HG02610 (cell line): ENCODE measurements around the gene PRRC2C.
"Not testable (repeated sequence)": the region's sequence is repeated elsewhere in the genome, so short reads cannot be mapped to it uniquely, and the experiment has no call there.

Experiments used
- ATAC-seq: cut with Tn5 transposase; IDR thresholded peaks from one replicate; pipeline ENCODE4 v1.9.1; 2021; ENCODE audit warnings: mild to moderate bottlenecking, moderate library complexity; ENCODE audit not compliant: unreplicated experiment

The PRRC2C gene

GRCh38 chr1:171500304-171500703 lies 15.0 kb downstream of the PRRC2C start:
- ATAC-seq: no peak

GRCh38 chr1:171500803-171501202 lies 15.5 kb downstream of the PRRC2C start:
- ATAC-seq: no peak

GRCh38 chr1:171501305-171502024 lies 16.1 kb downstream of the PRRC2C start:
- peak; percentile 88 for ATAC-seq

- no peak for ATAC-seq
Observed at GRCh38 chr1:171506525-171507304, 21.4 kb downstream of the PRRC2C start.

GRCh38 chr1:171507435-171507834 lies 22.1 kb downstream of the PRRC2C start:
- peak; percentile 48 for ATAC-seq

GRCh38 chr1:171509191-171509590 lies 23.9 kb downstream of the PRRC2C start:
- no peak for ATAC-seq

- ATAC-seq: no peak
Observed at GRCh38 chr1:171513743-171514142, 28.4 kb downstream of the PRRC2C start.

- no peak for ATAC-seq
Observed at GRCh38 chr1:171515299-171515698, 30.0 kb downstream of the PRRC2C start.

- no peak for ATAC-seq
Observed at GRCh38 chr1:171515741-171516140, 30.4 kb downstream of the PRRC2C start.

- ATAC-seq: no peak
Observed at GRCh38 chr1:171521567-171521966, 36.2 kb downstream of the PRRC2C start.

- no peak for ATAC-seq
Observed at GRCh38 chr1:171530676-171531075, 45.3 kb downstream of the PRRC2C start.

GRCh38 chr1:171532520-171532919 lies 47.2 kb downstream of the PRRC2C start:
- ATAC-seq: no peak

GRCh38 chr1:171545523-171545922 lies 60.2 kb downstream of the PRRC2C start:
- no peak for ATAC-seq

- no peak for ATAC-seq
Observed at GRCh38 chr1:171550050-171550449, 64.7 kb downstream of the PRRC2C start.

GRCh38 chr1:171550598-171551100 lies 65.3 kb downstream of the PRRC2C start:
- ATAC-seq: not testable (repeated sequence)

GRCh38 chr1:171553960-171554359 lies 68.6 kb downstream of the PRRC2C start:
- ATAC-seq: not testable (repeated sequence)

- ATAC-seq: no peak
Observed at GRCh38 chr1:171563675-171564074, 78.3 kb downstream of the PRRC2C start.

- no peak for ATAC-seq
Observed at GRCh38 chr1:171566467-171566866, 81.1 kb downstream of the PRRC2C start.

- no peak for ATAC-seq
Observed at GRCh38 chr1:171570295-171570694, 85.0 kb downstream of the PRRC2C start.

- no peak for ATAC-seq
Observed at GRCh38 chr1:171576144-171576543, 90.8 kb downstream of the PRRC2C start.

GRCh38 chr1:171581226-171581625 lies 95.9 kb downstream of the PRRC2C start:
- no peak for ATAC-seq

- no peak for ATAC-seq
Observed at GRCh38 chr1:171581766-171582165, 96.4 kb downstream of the PRRC2C start.
